HG03064 (cell line): ENCODE measurements around the gene NAALADL1.
"Not testable (repeated sequence)": the region's sequence is repeated elsewhere in the genome, so short reads cannot be mapped to it uniquely, and the experiment has no call there.

Source experiments
- ATAC-seq: cut with Tn5 transposase; IDR thresholded peaks from one replicate; pipeline ENCODE4 v1.9.1; 2021; ENCODE audit warnings: low read depth; ENCODE audit not compliant: unreplicated experiment

Gene NAALADL1

GRCh38 chr11:65055538-65055937 lies 2.8 kb downstream of the NAALADL1 start:
- ATAC-seq = no peak

DNA sequence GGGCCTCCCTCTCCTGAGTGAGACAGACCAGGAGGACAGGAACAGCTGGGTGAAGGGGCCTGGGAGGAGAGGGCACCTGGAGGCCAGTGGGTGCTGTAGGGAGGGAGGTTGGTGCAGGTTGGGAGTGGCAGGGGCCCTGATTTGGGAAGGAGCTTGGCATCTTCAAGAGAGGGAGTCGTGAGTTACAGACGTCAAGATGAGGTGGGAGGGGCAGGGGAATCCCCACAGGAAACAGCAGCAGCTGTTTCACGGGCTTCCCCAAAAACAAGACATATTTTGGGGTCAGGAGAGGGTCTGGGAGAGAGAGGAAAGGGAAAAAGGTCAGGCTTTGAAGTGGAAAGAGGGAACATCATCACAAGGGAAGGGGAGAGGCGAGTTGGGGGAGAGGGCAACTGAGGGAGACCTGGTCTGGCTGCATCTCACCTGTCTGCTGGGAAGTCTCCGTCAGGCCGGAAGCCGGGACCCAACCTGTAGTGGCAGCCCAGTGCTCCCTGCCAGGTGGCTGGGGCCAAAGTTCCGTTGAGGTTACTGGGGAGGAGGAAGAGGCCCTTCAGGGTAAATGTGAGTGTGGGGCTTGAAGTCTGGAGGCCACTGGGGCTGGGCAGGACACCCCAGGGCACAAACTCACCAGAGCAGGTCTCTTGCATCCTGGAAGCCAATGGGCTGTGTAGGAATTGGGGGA lies 4.4 kb downstream of the NAALADL1 start:
- no peak for ATAC-seq

DNA sequence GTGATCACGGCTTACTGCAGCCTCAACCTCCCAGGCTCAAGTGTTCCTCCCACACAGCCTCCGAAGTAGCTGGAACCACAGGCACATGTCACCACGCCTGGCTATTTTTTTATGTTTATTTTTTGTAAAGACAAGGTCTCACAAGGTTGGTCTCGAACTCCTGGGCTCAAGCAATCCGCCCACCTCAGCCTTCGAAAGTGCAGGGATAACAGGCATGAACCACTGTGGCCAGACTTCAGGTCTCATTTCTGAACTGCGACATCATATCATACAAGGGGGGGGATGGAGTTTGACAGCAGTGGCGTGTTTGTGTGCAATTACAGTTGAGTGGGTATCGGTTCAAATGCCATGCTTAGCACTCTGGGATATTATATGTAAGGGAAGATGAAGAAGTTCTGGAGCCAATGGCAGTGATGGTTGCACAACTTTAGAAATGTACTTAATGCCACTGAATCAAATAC lies 6.9 kb downstream of the NAALADL1 start:
- ATAC-seq = no peak

- no peak for ATAC-seq
These were observed 10.6 kb downstream of the NAALADL1 start for GRCh38 chr11:65047581-65048422.

DNA sequence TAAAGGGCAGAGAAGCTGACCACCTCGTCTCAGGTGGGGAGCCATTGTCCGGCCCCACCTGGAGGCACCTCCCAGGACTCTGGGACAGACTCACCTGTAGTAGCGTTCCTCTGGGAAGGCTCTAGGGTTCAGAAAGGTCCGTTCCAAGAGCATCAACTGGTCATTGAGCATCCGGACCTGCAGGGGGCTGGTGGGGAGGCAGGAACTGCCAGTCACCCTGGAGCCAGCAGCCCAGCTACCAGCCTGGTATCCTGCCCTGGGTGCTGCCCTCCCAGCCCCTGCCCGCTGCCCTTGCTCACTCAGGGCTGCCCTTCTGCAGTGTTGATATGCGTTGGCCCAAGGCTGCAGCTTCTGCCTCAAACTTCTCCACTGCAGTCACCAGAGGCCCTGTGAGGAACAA lies 12.6 kb downstream of the NAALADL1 start:
- ATAC-seq = no peak

DNA sequence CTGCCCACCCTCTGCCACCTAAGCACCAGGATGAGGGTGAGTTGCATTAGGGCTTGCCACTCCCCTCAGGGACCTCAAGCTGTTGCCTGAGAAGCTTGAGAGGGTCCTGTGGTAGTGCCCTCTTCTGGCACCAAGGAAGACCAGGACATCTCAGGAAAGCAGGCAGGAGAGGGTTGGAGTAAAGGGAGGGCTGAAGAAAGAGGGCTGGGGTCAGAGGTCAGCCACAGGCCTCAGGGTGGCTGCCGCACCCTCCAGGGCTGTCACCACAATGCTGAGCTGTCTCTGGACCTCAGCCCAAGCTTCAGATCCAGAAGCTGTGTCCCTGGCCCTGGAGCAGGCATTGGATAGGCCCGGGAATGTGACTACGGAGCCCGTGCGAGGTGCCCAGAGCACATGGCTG lies 13.3 kb downstream of the NAALADL1 start:
- no peak for ATAC-seq

GRCh38 chr11:65043881-65044501 lies 14.4 kb downstream of the NAALADL1 start:
- no peak for ATAC-seq

DNA sequence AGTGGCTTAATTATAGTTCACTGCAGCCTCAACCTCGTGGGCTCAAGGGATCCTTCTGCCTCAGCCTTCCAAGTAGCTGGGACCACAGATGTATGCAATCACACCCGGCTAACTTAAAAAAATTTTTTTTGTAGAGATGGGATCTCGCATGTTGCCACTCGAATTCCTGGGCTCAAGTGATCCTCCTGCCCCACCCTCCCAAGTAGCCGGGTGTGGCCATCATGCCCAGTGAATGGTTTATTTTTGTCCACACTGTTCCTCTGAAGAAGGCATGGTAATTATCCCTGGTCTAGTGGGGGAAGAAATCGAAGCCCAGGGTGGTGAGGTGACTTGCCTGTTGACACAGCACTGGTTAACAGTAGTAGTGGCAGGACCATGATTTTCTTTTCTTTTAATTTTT lies 15.5 kb downstream of the NAALADL1 start:
- no peak for ATAC-seq

- peak; percentile 70 for ATAC-seq
These were observed 17.3 kb downstream of the NAALADL1 start, which contains the start of gene SAC3D1 for GRCh38 chr11:65040847-65041622. Gene SAC3D1, plus strand, starts transcription at chr11:65041210. Its CDS starts 83 bp downstream, at chr11:65041293.

DNA sequence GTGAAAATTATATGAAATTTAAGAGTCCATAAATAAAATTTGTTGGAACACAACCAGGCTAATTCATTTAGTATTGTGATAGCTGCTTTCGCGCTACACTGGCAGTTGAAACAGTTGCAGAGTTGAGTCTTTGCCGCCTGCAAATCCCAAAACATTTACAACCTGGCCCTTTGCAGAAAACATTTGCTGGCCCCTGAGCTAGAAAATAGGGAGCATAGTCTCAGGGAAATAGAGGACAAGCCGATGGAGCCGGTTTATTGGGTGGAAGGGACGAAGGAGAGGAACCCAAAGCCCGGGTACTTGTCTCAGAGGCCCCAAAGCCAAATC lies 17.9 kb downstream of the NAALADL1 start:
- no peak for ATAC-seq

GRCh38 chr11:65036931-65037330 lies 21.4 kb downstream of the NAALADL1 start:
- ATAC-seq = no peak

DNA sequence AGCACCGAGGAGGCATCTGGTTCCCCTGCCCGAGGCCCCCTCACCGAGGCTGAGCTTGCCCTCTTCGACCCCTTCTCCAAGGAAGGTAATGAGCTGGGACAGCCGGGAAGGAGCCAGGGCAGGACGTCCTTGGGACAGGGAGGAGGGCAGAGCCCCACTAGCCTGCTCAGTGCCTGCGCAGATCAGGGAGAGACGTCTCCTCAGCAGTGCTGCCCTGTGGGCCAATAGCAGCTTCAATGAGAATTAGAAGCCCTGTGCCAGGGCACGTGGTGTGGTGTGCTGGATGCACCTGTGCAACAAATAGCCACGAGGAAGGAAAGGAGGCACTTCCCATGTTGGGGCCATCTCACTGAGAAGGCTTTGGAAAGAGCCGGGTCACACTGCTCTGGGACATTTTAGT lies 22.8 kb downstream of the NAALADL1 start:
- ATAC-seq = no peak

DNA sequence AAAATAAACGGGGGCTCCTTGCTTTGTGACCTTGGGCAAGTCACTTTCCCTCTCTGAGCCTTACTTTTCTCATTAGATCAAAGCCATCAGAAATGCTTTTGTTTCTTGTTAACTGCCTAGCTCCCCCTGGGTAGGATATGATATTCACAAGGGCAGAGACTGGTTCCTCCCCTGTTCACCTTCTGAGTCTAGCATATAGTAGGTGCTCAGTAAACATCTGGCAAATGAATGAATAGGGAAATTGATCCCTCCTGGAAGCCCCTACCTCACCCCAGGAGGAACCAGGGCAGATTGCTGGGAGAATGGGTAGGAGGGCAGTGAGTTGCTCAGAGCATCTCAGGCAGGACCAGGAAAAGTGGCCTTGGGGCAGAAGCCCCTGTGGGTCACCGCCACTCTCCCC lies 23.9 kb downstream of the NAALADL1 start:
- ATAC-seq = no peak

GRCh38 chr11:65032216-65032615 lies 26.1 kb downstream of the NAALADL1 start:
- no peak for ATAC-seq

DNA sequence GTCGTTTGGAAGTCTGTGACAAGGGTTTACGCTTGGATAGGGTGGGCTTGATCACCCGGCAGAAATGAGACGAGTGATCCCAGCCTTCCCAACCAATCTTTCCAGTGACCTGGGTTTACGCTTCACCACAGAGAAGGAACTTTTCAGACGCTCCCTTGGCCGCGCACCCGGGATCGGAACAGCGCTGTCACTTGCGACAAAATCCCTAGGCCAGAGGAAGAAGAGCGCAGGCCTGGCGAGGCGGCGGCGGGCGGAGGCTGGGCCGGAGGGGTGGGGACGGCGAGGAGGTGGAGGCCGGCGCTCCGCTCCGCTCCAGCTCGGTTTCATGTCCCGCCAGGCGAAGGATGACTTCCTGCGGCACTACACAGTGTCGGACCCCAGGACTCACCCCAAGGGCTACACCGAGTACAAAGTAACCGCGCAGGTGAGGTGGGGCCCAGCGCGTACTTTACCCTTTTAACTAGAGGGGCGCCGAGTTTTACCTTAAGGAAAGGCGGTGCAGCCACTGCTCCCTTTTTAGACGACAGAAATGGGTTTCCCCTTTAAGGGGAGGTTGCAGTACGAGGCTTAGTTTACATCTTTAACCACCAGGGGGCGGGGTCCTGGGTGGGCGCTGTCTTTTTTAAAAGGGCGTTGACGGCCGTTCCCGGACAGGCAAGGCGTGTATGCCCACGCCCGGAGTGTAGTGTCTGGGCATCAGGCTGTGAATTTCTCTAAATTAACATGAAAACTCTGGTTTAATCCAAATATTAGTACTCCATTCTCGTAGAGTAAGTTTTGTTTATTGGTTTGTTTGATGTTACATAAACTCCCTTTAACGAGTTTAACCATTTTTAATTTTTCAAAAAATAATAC lies 30.9 kb downstream of the NAALADL1 start, which contains the start of gene SNX15:
TSS of gene SNX15 (plus strand) at position 227 of the 855 bp plus-strand sequence. CDS start at position 326, 99 bp downstream.
- peak; percentile 72 for ATAC-seq

GRCh38 chr11:65026810-65027209 lies 31.5 kb downstream of the NAALADL1 start:
- ATAC-seq = no peak

- not testable (repeated sequence) for ATAC-seq
These were observed 34.9 kb downstream of the NAALADL1 start for GRCh38 chr11:65023502-65023901.

GRCh38 chr11:65021509-65021908 lies 36.8 kb downstream of the NAALADL1 start:
- no peak for ATAC-seq

DNA sequence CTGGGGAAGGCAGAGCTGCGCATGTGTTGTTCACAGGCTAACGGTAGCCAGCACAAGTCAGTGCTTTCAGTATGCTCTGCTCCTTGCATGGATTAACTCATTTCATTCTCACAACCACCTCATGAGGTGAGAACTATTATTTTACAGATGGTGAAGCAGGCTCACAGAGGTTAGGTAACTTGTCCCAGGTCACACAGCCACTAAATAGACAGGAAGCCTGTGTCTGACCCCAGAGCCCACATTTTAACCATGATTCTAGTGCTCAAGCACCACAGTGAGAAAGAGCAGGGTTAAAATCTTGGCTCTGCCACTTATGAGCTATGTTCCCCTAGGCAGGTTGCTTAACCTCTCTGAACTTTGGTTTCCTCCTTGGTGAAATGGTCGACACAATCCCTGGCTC lies 37.4 kb downstream of the NAALADL1 start:
- ATAC-seq = no peak

GRCh38 chr11:65019824-65020223 lies 38.5 kb downstream of the NAALADL1 start:
- no peak for ATAC-seq
